HG02981 (cell line): ENCODE results near the gene LSM4.

Experiments
- ATAC-seq: cut with Tn5 transposase; IDR thresholded peaks from one replicate; pipeline ENCODE4 v1.9.1; 2021; ENCODE audit warnings: mild to moderate bottlenecking, moderate library complexity; ENCODE audit not compliant: unreplicated experiment

LSM4 gene

GRCh38 chr19:18311502-18312091 is 11.3 kb downstream of the LSM4 start:
- no peak for ATAC-seq

GRCh38 chr19:18310966-18311365 is 11.9 kb downstream of the LSM4 start:
- ATAC-seq = no peak

GRCh38 chr19:18310118-18310909 is 12.6 kb downstream of the LSM4 start:
- no peak for ATAC-seq

GRCh38 chr19:18309525-18310064 is 13.3 kb downstream of the LSM4 start:
- no peak for ATAC-seq

GRCh38 chr19:18308948-18309325 is 13.9 kb downstream of the LSM4 start:
- no peak for ATAC-seq

DNA sequence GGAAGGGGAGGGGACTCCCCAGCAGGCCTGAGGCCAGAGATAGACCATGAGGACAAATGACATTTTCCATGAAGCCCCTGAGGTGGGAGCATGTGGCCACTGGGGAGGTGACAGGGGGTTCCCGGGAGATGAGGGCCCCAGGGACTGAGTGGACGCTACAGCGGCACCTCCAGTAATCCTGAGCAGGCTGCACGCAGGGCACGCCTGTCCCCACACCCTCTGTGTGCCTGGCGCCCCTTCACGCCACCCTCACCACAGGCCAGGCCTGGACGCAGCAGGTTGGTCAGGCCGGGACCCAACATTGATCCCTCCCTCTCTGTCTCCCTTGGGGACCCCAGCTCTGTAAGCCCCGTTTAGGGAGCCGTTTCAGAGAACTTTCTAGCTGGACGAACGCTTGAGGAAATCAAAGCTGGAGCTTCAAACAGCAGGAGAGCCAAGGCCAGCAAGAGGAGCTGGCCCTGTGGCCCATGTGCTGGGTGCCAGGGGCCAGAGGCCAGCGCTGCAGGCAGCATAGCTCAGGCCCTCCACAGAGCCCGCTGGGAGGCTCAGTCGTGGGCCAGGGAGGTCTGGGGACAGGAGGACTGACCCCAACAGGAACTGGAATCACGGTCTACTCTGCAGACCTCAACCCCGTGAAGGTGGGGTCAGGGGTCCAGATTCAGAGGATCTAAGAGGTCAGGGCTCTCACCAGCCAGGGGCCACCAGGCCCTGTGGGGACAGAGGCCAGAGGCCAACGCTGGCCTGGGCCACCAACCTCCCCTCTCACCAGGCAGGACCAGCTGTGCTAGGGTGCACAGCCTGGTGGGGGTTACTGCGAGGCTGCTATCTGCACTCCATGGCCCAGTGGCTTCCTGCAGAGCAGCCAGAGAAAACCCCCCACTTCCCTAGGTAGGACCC is 14.6 kb downstream of the LSM4 start:
- ATAC-seq = no peak

- ATAC-seq = no peak
Measured at GRCh38 chr19:18307271-18307681, 15.6 kb downstream of the LSM4 start.

- ATAC-seq = no peak
Measured at GRCh38 chr19:18306888-18307260, 16.0 kb downstream of the LSM4 start.

GRCh38 chr19:18306209-18306887 is 16.5 kb downstream of the LSM4 start:
- ATAC-seq = no peak

DNA sequence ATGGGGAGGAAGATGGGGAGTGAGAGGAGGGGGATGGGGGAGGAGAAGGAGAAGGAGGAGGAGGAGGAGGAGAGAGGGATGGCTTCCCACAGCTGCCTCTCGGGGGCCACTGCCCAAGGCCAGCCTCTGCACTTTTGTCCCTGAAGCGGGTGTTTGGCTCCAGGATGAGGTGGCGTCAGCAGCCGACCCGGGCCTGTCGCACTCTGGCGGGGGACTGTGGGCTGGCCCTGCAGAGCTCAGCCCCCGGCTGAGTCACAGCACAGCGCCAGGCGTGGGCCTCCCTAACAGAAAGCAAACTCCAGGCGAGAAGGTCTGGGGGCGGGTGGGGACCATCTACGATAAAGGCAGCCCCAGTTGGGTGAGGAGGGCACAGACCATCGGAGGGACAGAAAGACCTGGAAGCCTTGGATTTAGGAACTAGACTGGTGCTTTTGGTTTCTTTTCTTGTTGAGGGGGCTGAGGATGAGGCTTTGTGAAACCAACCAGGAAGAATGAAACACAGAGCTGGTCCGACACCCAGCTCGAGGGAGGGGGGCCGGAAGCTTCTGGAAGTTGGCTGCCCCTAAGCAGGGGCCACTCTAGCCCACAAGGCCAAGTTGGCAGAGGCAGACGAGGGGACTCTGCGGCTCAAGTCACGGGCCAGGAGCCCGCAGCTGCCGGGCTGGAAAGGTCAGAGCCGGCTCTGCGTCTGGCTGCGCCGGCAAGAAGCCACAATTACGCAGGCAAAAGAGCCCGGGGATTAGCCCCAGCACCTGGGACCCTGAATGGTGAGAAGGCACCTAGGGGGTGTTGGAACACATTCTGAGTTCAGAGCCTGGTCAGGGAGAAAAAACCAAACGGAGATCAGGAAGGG is 18.2 kb downstream of the LSM4 start:
- no peak for ATAC-seq

DNA sequence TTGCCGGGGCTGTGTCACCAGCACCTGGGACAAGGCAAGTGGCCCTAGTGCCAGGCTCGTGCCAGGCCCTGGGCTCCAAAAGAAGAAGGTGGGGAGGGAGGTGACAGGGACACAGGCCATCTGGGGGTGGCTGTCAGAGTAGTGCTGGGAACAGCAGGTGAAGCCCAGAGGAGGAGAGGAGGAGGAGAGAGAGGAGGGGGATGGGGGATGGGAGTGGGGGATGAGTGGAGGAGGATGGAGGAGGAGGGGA is 18.7 kb downstream of the LSM4 start:
- no peak for ATAC-seq

GRCh38 chr19:18301718-18302111 is 21.2 kb downstream of the LSM4 start:
- no peak for ATAC-seq

DNA sequence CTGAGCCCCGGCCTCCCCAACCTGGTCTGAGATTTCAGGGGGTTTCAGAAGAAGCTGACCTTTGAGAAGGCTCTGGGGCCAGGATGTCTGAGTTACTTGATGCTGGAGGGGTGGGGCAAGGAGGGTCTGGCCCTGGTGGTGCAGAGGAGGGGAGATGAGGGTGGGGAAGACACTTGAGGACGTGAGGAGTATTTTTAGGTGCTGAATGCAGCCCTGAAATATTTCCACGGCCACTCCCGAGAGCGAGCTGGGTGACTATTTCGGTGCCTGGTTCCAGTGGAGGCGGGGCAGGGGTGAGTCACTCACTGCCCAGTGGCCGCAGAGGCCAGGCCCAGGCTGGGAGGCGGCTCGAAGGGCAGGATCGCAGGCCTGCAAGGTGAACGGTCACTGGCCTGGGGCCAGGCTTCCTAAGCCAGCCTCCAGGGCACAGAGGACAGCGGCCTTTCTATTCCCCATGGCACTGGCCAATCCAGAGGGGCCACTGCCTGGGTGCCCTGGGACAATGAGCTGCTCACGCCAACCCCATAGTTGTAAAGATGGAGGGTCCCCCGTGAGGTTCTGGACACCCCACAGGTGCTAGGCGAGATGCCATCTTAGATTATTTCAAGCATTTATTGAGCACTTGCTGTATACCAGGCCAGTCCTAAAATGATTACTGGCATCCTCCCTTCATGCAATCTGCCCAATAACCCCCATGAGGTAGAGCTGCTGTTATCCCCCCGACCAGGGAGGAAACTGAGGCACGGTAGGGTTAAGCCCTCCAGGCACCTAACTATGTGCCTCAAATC is 21.8 kb downstream of the LSM4 start:
- ATAC-seq = no peak

GRCh38 chr19:18299654-18300053 is 23.2 kb downstream of the LSM4 start:
- ATAC-seq = no peak

DNA sequence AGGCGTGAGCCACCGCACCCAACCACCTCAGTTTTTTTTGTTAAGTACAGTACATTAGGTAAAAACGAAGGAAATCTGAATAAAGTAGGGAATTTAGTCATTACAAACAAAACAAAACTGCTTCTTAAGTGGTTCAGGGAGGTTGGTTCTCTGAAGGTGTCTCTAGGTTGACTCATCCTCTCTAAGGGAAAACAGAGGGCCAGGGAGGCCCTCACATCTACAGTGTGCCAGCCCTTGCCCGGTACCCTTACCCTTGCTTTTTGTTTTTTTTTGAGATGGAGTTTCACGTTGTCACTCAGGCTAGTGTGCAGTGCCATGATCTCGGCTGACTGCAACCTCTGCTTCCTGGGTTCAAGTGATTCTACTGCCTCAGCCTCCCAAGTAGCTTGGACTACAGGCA is 24.3 kb downstream of the LSM4 start:
- no peak for ATAC-seq

GRCh38 chr19:18297308-18297707 is 25.6 kb downstream of the LSM4 start:
- ATAC-seq = no peak

GRCh38 chr19:18295034-18295451 is 27.8 kb downstream of the LSM4 start:
- no peak for ATAC-seq

- ATAC-seq = no peak
Measured at GRCh38 chr19:18294467-18294864, 28.4 kb downstream of the LSM4 start.

DNA sequence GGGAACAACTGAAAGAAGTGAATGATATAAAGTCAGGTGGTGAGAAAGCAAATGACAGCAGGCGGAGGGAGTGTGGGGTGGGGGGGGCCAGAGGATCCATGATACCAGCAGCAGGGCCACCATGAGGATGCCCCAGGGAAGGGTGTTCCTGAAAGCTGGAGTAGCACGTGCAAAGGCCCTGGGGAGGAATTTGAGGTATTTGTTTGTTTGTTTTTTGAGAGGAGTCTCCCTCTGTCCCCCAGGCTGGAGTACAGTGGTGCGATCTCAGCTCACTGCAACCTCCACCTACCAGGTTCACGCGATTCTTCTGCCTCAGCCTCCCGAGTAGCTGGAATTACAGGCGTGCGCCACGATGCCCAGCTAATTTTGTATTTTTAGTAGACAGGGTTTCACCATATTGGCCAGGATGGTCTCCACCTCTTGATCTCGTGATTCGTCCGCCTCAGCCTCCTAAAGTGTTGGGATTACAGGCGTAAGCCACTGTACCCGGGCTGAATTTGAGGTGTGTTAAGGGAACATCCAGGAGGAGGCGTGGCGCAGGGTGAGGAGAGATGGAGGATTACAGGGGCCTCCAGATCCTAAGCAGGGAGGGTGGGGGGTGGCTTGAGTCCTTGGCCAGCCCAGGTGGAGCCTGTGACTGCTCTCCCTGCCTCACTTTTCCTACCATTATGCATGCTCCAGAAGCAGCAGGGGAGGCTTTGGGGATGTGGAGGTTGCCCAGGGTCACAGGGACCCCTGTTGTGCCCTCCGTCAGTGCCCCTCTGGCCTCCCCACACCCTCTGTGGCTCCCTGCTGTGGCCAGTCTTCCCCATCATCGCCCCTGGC is 29.0 kb downstream of the LSM4 start:
- no peak for ATAC-seq
